Measurements from ENCODE around the gene AATK.
A peak's percentile ranks its signal among the peaks of the same experiment; 100 is the strongest.

AATK gene

DNA sequence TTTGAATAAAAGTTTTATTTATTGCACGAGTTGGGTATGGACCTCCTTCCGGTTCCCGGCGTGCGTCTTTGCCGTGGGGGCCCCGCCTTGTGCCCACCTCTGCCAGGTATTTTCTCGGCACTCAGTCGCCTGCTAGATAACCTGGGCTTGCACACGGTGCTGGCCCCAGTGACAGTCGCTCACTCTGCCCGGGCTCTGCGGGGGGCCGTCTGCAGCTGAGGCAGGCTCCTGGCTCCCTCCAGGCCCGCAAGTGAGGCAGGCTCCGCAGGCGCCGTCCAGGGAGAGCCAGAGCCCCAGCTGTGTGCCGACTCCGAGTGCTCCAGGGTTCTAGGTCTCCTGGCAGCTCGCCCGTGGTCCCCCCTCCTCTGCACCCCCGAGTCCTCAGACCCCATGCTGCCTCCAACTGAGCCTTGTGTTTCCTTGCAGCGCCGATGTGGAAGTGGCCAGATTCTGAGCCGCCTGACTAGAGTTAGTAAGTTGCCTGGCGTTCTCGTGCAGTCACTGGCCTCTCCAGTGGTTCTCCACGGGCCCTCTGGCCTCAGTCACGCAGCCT, 55.5 kb downstream of the AATK start:
- DNase-seq = no peak

DNA sequence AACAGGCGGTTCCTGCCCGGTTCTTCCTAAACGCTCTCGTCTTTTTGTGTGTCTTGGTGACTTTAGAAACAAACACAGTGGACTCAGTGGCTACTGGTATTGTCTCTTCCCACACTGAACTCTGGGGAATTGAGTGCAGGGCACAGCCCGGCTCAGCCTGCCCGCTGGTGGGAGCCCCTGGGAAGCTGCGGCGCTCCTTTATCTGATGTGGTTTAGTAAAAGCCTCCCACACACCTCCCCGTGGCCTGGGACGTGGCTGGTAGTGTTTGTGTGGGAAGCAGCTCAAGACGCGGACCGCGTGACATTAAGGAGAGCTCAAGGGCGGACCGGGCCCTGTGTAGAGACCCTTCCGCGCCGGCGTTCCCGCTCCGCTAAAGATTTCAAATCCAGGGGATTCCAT, 56.1 kb downstream of the AATK start:
- DNase-seq = no peak

DNA sequence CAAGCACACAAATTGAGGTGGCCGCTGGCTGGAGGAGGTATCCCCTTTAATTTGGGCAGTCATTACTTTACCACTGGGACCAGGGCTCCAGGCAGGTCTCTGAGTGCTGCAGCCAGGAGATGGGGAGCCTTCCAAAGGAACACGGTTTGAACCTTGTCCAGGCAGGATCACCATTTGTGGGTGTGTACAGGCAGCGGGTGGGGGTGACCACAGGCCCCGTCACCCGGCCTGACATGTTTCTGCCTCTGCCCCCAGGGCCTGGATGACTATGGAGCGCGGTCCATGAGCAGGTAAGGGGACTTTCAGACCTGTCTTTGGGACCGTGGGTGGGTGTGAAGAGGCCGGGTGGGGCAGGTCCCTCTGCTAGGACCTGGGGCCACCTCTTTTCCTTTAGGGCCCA, 57.8 kb downstream of the AATK start:
- DNase-seq = no peak

- DNase-seq = no peak
These were observed 59.3 kb downstream of the AATK start for GRCh38 chr17:81106716-81107115.

- DNase-seq = no peak
These were observed 62.6 kb downstream of the AATK start for GRCh38 chr17:81103379-81103778.

GRCh38 chr17:81102869-81103268, 63.2 kb downstream of the AATK start:
- DNase-seq = no peak

DNA sequence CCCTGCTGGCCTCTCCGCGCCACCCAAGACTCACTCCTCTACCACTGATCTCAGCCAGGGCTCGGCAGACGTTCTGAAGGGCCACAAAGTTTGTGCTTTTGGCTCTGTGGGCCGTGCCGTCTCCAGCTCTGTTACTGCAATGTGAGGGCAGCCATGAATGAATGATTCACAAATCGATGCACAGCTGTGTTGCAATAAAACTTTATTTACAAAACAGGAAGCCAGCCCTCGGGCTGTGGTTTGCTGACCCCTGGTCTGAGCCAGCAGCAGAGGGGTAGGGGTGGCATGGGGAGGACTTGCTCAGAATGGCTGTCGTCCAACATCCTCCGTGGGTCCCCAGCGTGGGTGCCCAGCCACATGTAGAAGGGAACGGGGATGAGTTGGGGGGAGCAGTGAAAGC, 63.7 kb downstream of the AATK start:
- no peak for DNase-seq

- DNase-seq = peak; percentile 78
These were observed 64.3 kb downstream of the AATK start for GRCh38 chr17:81101614-81102306.

DNA sequence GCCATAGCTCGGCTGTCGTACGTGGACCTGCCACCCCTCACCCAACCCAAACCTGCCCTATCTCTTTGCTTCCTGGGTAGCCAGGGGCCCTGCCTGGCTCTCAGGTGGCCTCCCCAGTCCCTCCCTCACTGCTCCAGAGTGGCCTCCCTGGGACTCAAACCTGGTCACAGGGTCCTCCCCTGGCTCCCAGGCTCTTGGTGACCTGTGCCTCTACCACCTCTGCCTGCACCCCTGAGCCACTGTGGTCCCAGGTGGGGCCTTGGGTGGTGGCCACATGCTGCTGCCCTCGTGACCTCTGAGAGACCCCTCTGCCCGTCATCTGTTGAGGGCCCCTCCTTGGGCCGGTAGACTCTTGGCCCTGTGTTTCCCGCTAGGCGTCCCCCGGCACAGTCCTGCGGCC, 65.4 kb downstream of the AATK start:
- DNase-seq = no peak

DNA sequence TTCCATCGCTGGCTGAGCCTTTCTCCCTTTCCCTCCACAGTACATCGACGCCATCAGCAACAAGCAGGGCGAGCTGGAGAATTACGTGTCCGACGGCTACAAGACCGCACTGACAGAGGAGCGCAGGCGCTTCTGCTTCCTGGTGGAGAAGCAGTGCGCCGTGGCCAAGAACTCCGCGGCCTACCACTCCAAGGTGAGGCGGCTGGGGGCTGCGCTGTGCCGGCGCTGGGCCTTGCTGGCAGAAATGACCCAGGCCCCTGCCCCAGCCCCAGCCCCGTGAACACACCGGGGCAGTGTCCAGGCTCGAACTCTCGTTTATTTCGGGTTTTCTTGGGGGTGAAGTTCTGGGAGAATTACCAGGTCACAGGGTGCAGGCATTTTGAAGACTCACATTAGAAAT, 66.1 kb downstream of the AATK start:
- DNase-seq = no peak

DNA sequence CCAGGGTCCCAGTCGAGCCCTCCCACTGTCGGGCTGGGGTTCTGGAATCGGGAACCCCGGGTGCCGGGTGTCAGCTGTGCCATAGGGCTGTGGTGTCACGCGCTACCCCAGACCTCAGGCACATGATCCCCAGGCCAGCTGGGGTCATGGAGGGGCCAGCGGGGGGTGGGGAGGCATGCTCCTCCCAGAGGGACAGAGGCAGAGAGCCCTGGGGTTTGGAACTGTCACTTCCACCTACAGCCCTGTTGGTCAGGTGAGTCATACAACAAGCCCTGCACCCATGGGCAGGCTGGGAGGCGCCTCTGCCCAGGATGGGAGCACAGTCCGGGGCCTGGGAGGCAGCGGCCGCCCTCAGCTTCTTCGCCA, 68.1 kb downstream of the AATK start:
- DNase-seq = no peak

GRCh38 chr17:81097134-81097942, 68.7 kb downstream of the AATK start:
- no peak for DNase-seq

- DNase-seq = no peak
These were observed 69.3 kb downstream of the AATK start for GRCh38 chr17:81096741-81097133.

DNA sequence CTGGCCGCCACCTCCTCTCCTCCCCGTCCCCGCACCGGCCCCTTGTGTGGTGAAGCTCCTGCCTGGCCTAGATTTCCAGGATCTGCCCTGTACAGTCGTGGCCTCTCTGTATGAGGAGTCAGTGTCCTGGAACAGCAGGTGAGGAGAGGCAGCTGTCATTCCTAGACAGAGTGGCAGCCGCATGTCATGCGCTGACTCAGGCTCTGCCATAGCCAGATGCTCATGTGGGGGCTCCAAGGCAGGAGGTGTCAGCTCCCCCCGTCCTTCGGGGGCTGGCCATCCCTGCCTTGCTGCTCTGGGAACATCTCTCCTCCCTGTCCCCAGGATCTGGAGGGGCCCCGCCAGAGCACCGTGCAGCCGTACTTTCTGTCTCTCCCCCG, 70.6 kb downstream of the AATK start:
- no peak for DNase-seq

DNA sequence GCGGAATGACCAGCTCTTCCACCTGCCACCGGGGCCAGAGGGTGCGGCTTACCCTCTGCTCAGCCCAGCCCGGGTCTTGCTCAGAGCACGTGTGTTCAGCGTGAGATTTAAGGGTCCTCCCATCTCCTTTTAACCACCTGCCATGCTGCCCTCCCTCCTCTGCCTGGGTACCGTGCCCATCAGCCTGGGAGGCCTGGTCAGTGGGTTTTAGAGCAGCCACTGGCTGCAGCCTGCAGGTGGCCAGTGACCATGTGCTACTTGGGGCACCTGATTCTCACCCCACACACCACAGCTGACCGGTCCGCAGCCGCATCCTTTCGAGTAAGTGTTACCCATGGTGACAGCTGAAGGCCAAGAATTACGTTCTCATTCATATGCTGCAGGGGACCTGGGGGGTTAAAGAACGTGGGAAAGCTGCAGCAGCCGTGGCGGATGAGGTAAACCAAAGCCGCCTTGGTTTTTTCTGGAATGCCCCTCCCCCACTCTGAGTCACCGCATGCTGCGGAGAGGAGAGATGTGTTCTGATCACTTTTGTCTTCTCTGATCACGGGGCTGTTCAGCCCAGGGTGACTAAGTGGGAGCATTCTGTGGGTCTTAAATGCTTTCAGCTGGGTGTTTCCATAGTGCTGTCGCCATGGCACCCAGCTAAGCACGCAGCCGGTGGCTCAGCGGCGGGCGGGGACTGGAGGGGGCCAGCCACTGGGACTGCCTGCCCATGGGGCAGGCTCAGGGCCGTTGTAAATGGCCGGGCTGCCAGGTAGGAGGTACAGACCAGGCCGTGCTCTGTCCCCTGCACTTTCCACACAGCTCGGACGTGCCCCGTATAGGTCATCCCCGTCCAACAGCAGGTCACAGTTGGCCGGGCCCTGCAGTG, 71.3 kb downstream of the AATK start:
- DNase-seq = peak; percentile 96

DNA sequence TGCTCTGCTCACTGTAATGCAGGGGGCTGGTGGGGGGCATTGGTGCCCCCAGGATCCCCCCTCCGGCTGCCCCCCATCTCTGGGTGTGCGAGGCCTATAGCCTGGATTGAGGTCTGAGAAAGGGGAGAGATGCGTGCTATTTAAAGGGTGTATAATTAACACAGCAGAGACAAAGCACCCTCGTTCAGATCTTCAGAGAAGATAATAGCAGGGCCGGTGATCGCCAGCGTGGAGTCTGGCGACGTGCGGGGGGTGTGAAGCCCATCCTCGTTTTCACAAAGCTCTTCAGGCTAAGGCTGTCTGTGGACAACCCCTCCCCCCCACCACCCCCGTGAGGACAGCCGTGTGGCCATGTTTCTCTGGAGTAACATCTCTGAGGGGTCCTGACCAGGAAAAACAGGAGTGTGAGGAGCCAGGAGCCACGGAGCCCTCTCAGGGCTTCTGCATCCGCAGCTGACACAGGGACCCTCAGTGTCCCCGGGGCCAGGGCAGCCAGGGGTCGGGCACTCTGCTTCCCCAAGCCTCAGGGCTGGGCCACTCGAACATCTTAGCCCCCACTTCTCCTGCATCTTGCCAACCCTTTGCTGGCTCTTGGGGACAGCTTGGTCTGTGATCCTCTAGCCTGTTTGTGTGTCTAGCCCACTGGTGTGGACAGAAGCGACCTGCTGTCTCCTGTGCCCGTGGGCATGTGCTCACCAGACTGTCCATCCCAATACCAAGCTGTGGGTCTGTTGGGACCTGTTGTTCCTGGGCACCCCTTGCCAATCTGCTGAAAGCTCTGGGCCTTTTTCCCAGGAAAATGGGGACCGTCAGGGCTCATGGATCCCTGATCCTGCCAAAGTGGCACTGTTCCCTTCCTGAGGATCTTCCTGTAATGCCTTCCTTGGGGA, 72.2 kb downstream of the AATK start:
- no peak for DNase-seq

DNA sequence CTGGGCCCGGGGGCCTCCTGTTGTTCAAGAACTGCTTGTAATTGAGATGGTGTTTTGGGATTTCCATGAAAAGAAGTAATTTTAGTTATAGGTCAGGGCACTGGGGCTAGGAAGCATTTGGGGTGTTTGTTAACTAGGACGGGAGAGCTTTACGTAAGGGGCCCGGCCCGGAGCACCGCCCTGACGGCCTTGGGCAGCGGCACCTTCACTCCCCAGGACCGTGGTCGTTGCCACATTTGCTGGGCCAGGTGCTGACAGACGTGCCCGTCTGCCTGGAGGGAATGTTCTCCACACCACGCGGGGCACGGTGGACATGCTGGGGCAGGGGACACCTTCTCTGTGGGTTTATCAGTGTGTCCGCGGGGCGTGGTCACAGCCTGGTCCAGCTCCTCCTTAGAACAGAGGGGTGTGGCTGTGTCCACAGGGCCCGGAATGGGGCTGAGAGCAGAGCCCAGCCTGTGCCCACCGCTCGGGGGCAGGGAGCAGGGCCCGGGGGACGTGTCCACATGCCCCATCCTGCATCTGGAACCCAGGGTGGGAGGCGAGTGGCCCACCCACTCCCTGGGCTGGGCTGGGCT, 73.4 kb downstream of the AATK start:
- no peak for DNase-seq

GRCh38 chr17:81091774-81092517, 74.1 kb downstream of the AATK start:
- no peak for DNase-seq

DNA sequence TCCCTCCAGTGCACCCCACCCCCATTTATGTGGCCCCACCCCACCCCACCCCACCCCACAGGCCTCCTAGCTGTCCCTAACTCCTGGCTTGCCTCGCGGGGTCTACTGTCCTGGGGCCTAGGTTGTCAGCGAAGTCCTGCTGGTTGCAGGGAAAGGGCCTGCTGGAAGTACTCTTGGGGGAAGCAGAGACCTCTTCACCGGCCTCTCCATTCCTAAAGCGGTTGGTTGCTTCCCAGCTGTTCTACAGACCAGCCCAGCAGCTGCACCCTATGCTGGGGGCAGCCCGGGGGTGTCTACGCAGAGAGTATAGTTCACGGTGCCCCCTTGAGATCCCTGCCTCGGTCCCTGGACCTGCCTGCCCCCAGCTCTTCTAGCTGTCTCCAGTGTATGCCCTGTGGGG, 74.9 kb downstream of the AATK start:
- DNase-seq = no peak

DNA sequence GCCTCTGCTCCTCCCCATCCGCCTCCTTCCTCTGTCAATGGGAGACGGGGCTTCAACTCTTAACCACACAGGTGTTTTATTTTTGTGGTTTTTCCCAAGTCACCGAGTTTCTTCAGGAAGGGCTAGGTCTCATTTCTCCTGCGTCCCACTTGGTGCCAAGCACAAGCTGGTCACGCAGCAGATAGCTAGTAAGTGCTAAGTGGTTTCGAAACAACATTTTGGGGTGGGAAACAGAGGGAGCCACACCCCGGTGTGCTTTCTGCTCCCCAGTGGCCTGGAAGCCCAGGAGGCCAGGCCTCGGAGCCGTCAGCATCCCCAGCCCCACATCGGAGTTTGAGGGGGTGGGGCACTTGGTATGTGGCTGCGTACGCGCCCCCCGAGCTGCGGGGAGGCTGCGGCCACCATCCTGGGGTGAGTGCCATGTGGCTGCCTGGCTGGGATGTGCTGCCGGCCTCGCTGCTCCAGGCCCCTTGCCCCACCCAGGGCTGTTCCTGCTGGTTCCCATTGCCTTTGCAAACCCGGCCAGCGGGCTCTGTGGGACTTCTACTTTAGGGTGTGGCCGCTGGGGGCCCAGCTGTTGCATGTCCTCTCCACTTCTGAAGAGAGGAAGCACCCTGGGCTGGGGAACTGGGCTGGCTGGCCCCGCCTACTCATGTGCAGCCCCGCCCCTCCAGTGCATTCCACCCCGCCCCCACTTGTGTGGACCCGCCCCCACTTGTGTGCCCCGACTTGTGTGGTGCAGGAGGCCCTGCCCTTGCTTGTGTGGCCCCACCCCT, 75.5 kb downstream of the AATK start:
- no peak for DNase-seq
